KMS-11 (cell line): Measurements from ENCODE around the gene DUSP22.

ENCODE experiments used
- H2AFZ ChIP-seq: fragments of 200-600 bp; sonication (generic); 2 replicates; pipeline ENCODE4 v1.6.1; 2016; ENCODE audit warnings: antibody characterized with exemption, mixed run types, low read depth
- H3K27ac ChIP-seq: fragments of 200-600 bp; sonication (generic); 2 replicates; pipeline ENCODE4 v1.6.1; 2016; ENCODE audit warnings: mild to moderate bottlenecking, mixed run types
- H3K27me3 ChIP-seq: fragments of 200-600 bp; sonication (generic); 2 replicates; pipeline ENCODE4 v1.6.1; 2017; ENCODE audit warnings: mild to moderate bottlenecking, low read depth, mixed run types, moderate library complexity; ENCODE audit not compliant: insufficient read depth
- H3K36me3 ChIP-seq: fragments of 200-600 bp; sonication (generic); 2 replicates; pipeline ENCODE4 v1.6.1; 2017; ENCODE audit warnings: mild to moderate bottlenecking, mixed run types; ENCODE audit not compliant: insufficient read depth
- H3K4me1 ChIP-seq: fragments of 200-600 bp; sonication (generic); 2 replicates; pipeline ENCODE4 v1.6.1; 2016; ENCODE audit warnings: mild to moderate bottlenecking, low read depth, mixed run types; ENCODE audit not compliant: poor library complexity, severe bottlenecking
- H3K4me2 ChIP-seq: fragments of 200-600 bp; sonication (generic); 2 replicates; pipeline ENCODE4 v1.7.0; 2016; ENCODE audit warnings: mild to moderate bottlenecking, mixed run types
- H3K4me3 ChIP-seq: fragments of 200-600 bp; sonication (generic); IDR thresholded peaks from 2 replicates; pipeline ENCODE4 v1.6.1; 2017; ENCODE audit warnings: low read depth, low read length, mixed read lengths; ENCODE audit not compliant: insufficient read depth
- H3K79me2 ChIP-seq: fragments of 200-600 bp; sonication (generic); 2 replicates; pipeline ENCODE4 v1.6.1; 2016; ENCODE audit warnings: low read depth, mixed run types; ENCODE audit not compliant: insufficient read depth
- H3K9ac ChIP-seq: fragments of 200-600 bp; sonication (generic); 2 replicates; pipeline ENCODE4 v1.6.1; 2016; ENCODE audit warnings: mild to moderate bottlenecking, mixed run types
- H4K20me1 ChIP-seq: fragments of 200-600 bp; sonication (generic); 2 replicates; pipeline ENCODE4 v1.6.1; 2016; ENCODE audit warnings: mild to moderate bottlenecking, mixed run types; ENCODE audit not compliant: insufficient read depth
- CTCF ChIP-seq: fragments of 200-600 bp; sonication (generic); conservative IDR thresholded peaks from 2 replicates; pipeline ENCODE4 v1.6.1; 2017; ENCODE audit warnings: low read depth, mild to moderate bottlenecking, antibody characterized with exemption, low read length, moderate library complexity, mixed read lengths

Gene DUSP22

GRCh38 chr6:359261-360035 lies 67.2 kb downstream of the DUSP22 start:
- no peak overlapping the region for H2AFZ ChIP-seq
- TF ChIP-seq CTCF, result no peak
- H3K36me3 ChIP-seq, result no peaks in the 10 kb centered on the region
- H3K4me3 ChIP-seq, result no peak overlapping the region
- no peaks in the 10 kb centered on the region for H3K4me1 ChIP-seq
- no peak overlapping the region for H3K27ac ChIP-seq
- H4K20me1 ChIP-seq, result no peaks in the 10 kb centered on the region
- no peak overlapping the region for H3K9ac ChIP-seq
- no peak overlapping the region for H3K4me2 ChIP-seq
- H3K27me3 ChIP-seq, result no peaks in the 10 kb centered on the region
- no peaks in the 10 kb centered on the region for H3K79me2 ChIP-seq

GRCh38 chr6:360349-360748 lies 68.1 kb downstream of the DUSP22 start:
- no peak overlapping the region for H2AFZ ChIP-seq
- no peaks in the 10 kb centered on the region for H4K20me1 ChIP-seq
- no peaks in the 10 kb centered on the region for H3K4me1 ChIP-seq
- no peak for TF ChIP-seq CTCF
- H3K36me3 ChIP-seq, result no peaks in the 10 kb centered on the region
- no peak overlapping the region for H3K27ac ChIP-seq
- no peak overlapping the region for H3K9ac ChIP-seq
- no peak overlapping the region for H3K4me2 ChIP-seq
- no peak overlapping the region for H3K4me3 ChIP-seq
- no peaks in the 10 kb centered on the region for H3K79me2 ChIP-seq
- H3K27me3 ChIP-seq, result no peaks in the 10 kb centered on the region

GRCh38 chr6:360764-361373 lies 68.6 kb downstream of the DUSP22 start:
- H3K9ac ChIP-seq, result no peak overlapping the region
- H3K4me1 ChIP-seq, result no peaks in the 10 kb centered on the region
- H3K79me2 ChIP-seq, result no peaks in the 10 kb centered on the region
- H2AFZ ChIP-seq, result no peak overlapping the region
- H3K27ac ChIP-seq, result no peak overlapping the region
- H3K27me3 ChIP-seq, result no peaks in the 10 kb centered on the region
- no peak overlapping the region for H3K4me3 ChIP-seq
- H3K4me2 ChIP-seq, result no peak overlapping the region
- TF ChIP-seq CTCF, result no peak
- H4K20me1 ChIP-seq, result no peaks in the 10 kb centered on the region
- no peaks in the 10 kb centered on the region for H3K36me3 ChIP-seq

- Histone ChIP-seq H3K36me3 (no peaks in the 10 kb centered on the region), H3K27ac (no peak overlapping the region), H2AFZ (no peak overlapping the region), H3K79me2 (no peaks in the 10 kb centered on the region), H3K27me3 (no peaks in the 10 kb centered on the region), H3K9ac (no peak overlapping the region), H3K4me1 (no peaks in the 10 kb centered on the region), H3K4me3 (no peak overlapping the region), H4K20me1 (no peaks in the 10 kb centered on the region), H3K4me2 (no peak overlapping the region)
- TF ChIP-seq CTCF, result no peak
Measured at GRCh38 chr6:361411-362132, 69.3 kb downstream of the DUSP22 start.
